ENCODE measurements around the gene MARCHF5. TPM values are rescaled to one million over a fixed set of nuclear protein-coding genes. Genes with fewer than 3 reads are reported as not detected.

The MARCHF5 gene
- total and polyA plus RNA-seq, 2 donors (not counting 1 experiment from before 2014, with no cell fraction given): 7.2 to 25.9 TPM

DNA sequence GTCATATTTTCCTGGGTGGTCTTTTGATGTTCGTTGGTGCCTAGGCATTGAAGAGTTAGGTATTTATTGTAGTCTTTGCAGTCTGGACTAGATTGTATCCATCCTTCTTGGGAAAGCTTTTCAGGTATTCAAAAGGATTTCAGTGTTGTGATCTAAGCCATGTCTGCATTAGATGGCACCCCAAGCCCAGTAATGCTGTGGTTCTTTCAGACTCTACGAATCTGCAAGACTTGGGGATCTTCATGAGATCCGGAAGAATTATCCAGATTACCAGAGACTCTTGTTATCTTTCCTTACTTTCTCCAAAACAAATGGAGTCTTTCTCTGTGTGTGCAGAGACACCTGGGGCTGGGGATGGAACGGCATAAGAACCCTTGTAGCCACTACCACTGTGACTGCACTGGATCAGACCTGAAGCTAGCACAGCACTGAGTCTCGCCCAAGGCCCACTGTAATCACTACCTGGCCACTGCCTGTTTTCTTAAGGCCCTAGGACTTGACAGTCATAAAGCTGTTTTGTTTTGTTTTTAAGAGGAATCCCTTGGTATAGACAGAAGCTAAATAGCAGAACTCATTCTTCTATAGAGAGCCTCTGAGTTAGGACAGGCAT lies 75.5 kb downstream of the MARCHF5 start:
- H3K9ac ChIP-seq (ENCODE audit: low read length): no peak overlapping the region
- DNase-seq: no peak
- 88% methylated on average over 3 of the region's 5 CpGs for WGBS (ENCODE audit: insufficient coverage)
- no peak for ATAC-seq (ENCODE audit: low read depth)
- no peak overlapping the region for H3K27ac ChIP-seq (ENCODE audit: low read length in 2 of 2)
- Mint-ChIP-seq H3K27me3 (peaks cover 22% of the 10 kb centered on the region), H3K4me3 (no peak overlapping the region), H3K4me1 (no peaks in the 10 kb centered on the region), H3K27ac (no peak overlapping the region), H3K9me3 (ENCODE audit: insufficient read depth) (peaks cover 4% of the 10 kb centered on the region)
- H4K20me1 ChIP-seq (ENCODE audit: control insufficient read depth, insufficient read depth, low read length, poor library complexity, severe bottlenecking): no peaks in the 10 kb centered on the region
- no peaks in the 10 kb centered on the region for H3K79me2 ChIP-seq (ENCODE audit: control insufficient read depth, insufficient read depth, low read length)
- H3K27me3 ChIP-seq (replicated peaks in 1 of 4; ENCODE audit: control extremely low read depth in 1 of 4, control insufficient read depth in 3 of 4, insufficient read depth in 4 of 4, low read length in 3 of 4): peaks cover 0 to 7% (median 0%) of the 10 kb centered on the region in 4 experiments
- intact Hi-C loops (cut with micrococcal nuclease): no loop called here
- H2AFZ ChIP-seq (ENCODE audit: insufficient read depth, low read depth, low read length, poor library complexity, severe bottlenecking): no peak overlapping the region
- ChIA-PET CTCF (no interaction called here), POLR2A (no interaction called here)
- peaks cover 0 to 4% (median 0%) of the 10 kb centered on the region in 3 donors for H3K9me3 ChIP-seq (ENCODE audit: control extremely low read depth in 1 of 3, control insufficient read depth in 2 of 3, insufficient read depth in 1 of 3, low read length in 2 of 3)
- no peak overlapping the region for H3K4me2 ChIP-seq (replicated peaks; ENCODE audit: low read depth, low read length, poor library complexity, severe bottlenecking)
- H3K36me3 ChIP-seq (replicated peaks in 1 of 2; ENCODE audit: control extremely low read depth in 1 of 2, control insufficient read depth in 1 of 2, extremely low read depth in 1 of 2, insufficient read depth in 2 of 2, low read length in 1 of 2): no peaks in the 10 kb centered on the region
- TF ChIP-seq, protein P1, sequence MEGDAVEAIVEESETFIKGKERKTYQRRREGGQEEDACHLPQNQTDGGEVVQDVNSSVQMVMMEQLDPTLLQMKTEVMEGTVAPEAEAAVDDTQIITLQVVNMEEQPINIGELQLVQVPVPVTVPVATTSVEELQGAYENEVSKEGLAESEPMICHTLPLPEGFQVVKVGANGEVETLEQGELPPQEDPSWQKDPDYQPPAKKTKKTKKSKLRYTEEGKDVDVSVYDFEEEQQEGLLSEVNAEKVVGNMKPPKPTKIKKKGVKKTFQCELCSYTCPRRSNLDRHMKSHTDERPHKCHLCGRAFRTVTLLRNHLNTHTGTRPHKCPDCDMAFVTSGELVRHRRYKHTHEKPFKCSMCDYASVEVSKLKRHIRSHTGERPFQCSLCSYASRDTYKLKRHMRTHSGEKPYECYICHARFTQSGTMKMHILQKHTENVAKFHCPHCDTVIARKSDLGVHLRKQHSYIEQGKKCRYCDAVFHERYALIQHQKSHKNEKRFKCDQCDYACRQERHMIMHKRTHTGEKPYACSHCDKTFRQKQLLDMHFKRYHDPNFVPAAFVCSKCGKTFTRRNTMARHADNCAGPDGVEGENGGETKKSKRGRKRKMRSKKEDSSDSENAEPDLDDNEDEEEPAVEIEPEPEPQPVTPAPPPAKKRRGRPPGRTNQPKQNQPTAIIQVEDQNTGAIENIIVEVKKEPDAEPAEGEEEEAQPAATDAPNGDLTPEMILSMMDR (IDR thresholded peaks at IDR 0.05): no peak
- no peaks in the 10 kb centered on the region for H3K4me1 ChIP-seq (ENCODE audit: control insufficient read depth in 2 of 2, insufficient read depth in 2 of 2, low read length in 2 of 2)
- no peak overlapping the region for H3K4me3 ChIP-seq (ENCODE audit: control extremely low read depth in 1 of 5, extremely low read depth in 1 of 5, insufficient read depth in 1 of 5, low read depth in 2 of 5, low read length in 4 of 5)

DNA sequence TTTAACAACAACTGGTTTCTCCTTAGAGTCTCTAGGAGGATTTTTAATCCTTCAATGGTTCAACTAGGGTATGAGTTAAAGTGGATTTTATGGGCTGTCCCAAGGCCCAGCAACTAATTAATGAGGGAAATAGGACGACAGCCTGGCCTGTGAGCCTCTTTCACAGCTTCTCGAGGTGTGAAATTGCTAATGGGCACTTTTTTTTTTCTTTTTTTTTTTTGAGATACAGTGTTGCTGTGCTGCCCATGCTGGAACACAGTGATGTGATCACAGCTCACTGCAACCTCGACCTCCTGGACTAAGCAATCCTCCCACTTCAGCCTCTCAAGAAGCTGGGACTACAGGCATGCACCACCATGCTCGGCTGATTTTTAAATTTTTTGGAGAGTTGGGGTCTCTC lies 87.0 kb downstream of the MARCHF5 start:
- TF ChIP-seq, protein P1 (IDR thresholded peaks at IDR 0.05): no peak
- TF ChIP-seq EZH2 (IDR thresholded peaks at IDR 0.05; ENCODE audit: borderline replicate concordance, insufficient read depth, low read depth, low read length, poor library complexity, severe bottlenecking): no peak
- no peak overlapping the region for H3K27ac ChIP-seq (ENCODE audit: low read length in 2 of 2)
- H4K20me1 ChIP-seq (ENCODE audit: control insufficient read depth, insufficient read depth, low read length, poor library complexity, severe bottlenecking): no peaks in the 10 kb centered on the region
- no peak overlapping the region for H3K4me2 ChIP-seq (replicated peaks; ENCODE audit: low read depth, low read length, poor library complexity, severe bottlenecking)
- no peaks in the 10 kb centered on the region for H3K36me3 ChIP-seq (replicated peaks in 1 of 2; ENCODE audit: control extremely low read depth in 1 of 2, control insufficient read depth in 1 of 2, extremely low read depth in 1 of 2, insufficient read depth in 2 of 2, low read length in 1 of 2)
- H3K27me3 Mint-ChIP-seq: peaks cover 17% of the 10 kb centered on the region
- no peak overlapping the region for H3K4me3 ChIP-seq (ENCODE audit: control extremely low read depth in 1 of 5, extremely low read depth in 1 of 5, insufficient read depth in 1 of 5, low read depth in 2 of 5, low read length in 4 of 5)
- H3K9me3 ChIP-seq (ENCODE audit: control extremely low read depth in 1 of 3, control insufficient read depth in 2 of 3, insufficient read depth in 1 of 3, low read length in 2 of 3): no peaks in the 10 kb centered on the region
- H3K4me3 Mint-ChIP-seq: no peak overlapping the region
- H3K79me2 ChIP-seq (ENCODE audit: control insufficient read depth, insufficient read depth, low read length): no peaks in the 10 kb centered on the region
- POLR2A ChIA-PET: no interaction called here
- no peak for DNase-seq
- CTCF ChIA-PET: no interaction called here
- H2AFZ ChIP-seq (ENCODE audit: insufficient read depth, low read depth, low read length, poor library complexity, severe bottlenecking): no peak overlapping the region
- no peaks in the 10 kb centered on the region for H3K4me1 Mint-ChIP-seq
- no peak overlapping the region for H3K9ac ChIP-seq (ENCODE audit: low read length)
- H3K27ac Mint-ChIP-seq: no peak overlapping the region
- peaks cover 0 to 2% (median 0%) of the 10 kb centered on the region in 4 experiments for H3K27me3 ChIP-seq (replicated peaks in 1 of 4; ENCODE audit: control extremely low read depth in 1 of 4, control insufficient read depth in 3 of 4, insufficient read depth in 4 of 4, low read length in 3 of 4)
- WGBS (ENCODE audit: insufficient coverage): 100% methylated on average over 1 of the region's 4 CpGs
- no peaks in the 10 kb centered on the region for H3K4me1 ChIP-seq (ENCODE audit: control insufficient read depth in 2 of 2, insufficient read depth in 2 of 2, low read length in 2 of 2)
- no peak for ATAC-seq (ENCODE audit: low read depth)
- intact Hi-C loops (cut with micrococcal nuclease): no loop called here
- H3K9me3 Mint-ChIP-seq (ENCODE audit: insufficient read depth): no peaks in the 10 kb centered on the region
